Liver (tissue), 9 donors: ENCODE results near the gene FOCAD. TPM values are rescaled to one million over a fixed set of nuclear protein-coding genes. Genes with fewer than 3 reads are reported as not detected.

ENCODE experiments used
- DNase-seq: peaks from one replicate; pipeline ENCODE4 v3.0.0-alpha.2; 2017; ENCODE audit warnings: low spot score
- H3K27ac ChIP-seq, 2 donors: one replicate each; pipeline ENCODE4 v1.7.0; 2013; ENCODE audit warnings: inconsistent platforms in 2 of 2, low read length in 2 of 2, control low read depth in 1 of 2, low read depth in 1 of 2, mild to moderate bottlenecking in 1 of 2
- H3K27me3 ChIP-seq, 4 donors: one replicate each; pipeline versions ENCODE4 v1.6.1 to v1.7.0; 2013; ENCODE audit warnings: low read length in 3 of 4, inconsistent platforms in 1 of 4, mild to moderate bottlenecking in 1 of 4, moderate library complexity in 1 of 4; ENCODE audit not compliant: control insufficient read depth in 4 of 4, insufficient read depth in 4 of 4
- H3K36me3 ChIP-seq, 4 donors: one replicate each; pipeline versions ENCODE4 v1.6.1 to v1.7.0; 2013; ENCODE audit warnings: low read length in 3 of 4, mild to moderate bottlenecking in 3 of 4, low read depth in 1 of 4, moderate library complexity in 1 of 4; ENCODE audit not compliant: control insufficient read depth in 4 of 4, insufficient read depth in 3 of 4
- H3K4me1 ChIP-seq, 4 donors: one replicate each; pipeline versions ENCODE4 v1.6.1 to v1.7.0; 2013; ENCODE audit warnings: low read length in 3 of 4, mild to moderate bottlenecking in 3 of 4, moderate library complexity in 1 of 4; ENCODE audit not compliant: control insufficient read depth in 4 of 4, insufficient read depth in 4 of 4
- H3K4me3 ChIP-seq, 3 donors: one replicate each; pipeline versions ENCODE4 v1.6.1 to v1.7.0; 2013; ENCODE audit warnings: low read length in 3 of 3, control low read depth in 1 of 3, low read depth in 1 of 3, mild to moderate bottlenecking in 1 of 3
- H3K9ac ChIP-seq, 2 donors: one replicate each; pipeline ENCODE4 v1.7.0; 2013; ENCODE audit warnings: low read length in 2 of 2, mild to moderate bottlenecking in 2 of 2, moderate library complexity in 2 of 2, control low read depth in 1 of 2, low read depth in 1 of 2
- H3K9me3 ChIP-seq, 4 donors: one replicate each; pipeline versions ENCODE4 v1.6.1 to v1.7.0; 2013; ENCODE audit warnings: low read length in 3 of 4; ENCODE audit not compliant: control insufficient read depth in 4 of 4
- EGR1 ChIP-seq, 2 donors: IDR thresholded peaks; 2 replicates each; pipeline ENCODE4 v1.6.1; 2016 to 2018; ENCODE audit warnings: antibody characterized with exemption in 2 of 2, low read depth in 2 of 2
- FOXA1 ChIP-seq: IDR thresholded peaks from 2 replicates; pipeline ENCODE4 v1.6.1; 2016; ENCODE audit warnings: antibody characterized with exemption
- FOXA2 ChIP-seq: IDR thresholded peaks from 2 replicates; pipeline ENCODE4 v1.6.1; 2016; ENCODE audit warnings: antibody characterized with exemption
- GABPA ChIP-seq, 2 donors: IDR thresholded peaks in 1 of 2; conservative IDR thresholded peaks in 1 of 2; 2 replicates each; pipeline ENCODE4 v1.6.1; 2016; ENCODE audit warnings: antibody characterized with exemption in 2 of 2, mild to moderate bottlenecking in 1 of 2, moderate library complexity in 1 of 2
- HNF4A ChIP-seq, 2 donors: conservative IDR thresholded peaks; 2 replicates each; pipeline ENCODE4 v1.6.1; 2016; ENCODE audit warnings: antibody characterized with exemption in 2 of 2, mild to moderate bottlenecking in 2 of 2
- HNF4G ChIP-seq: IDR thresholded peaks from 2 replicates; pipeline ENCODE4 v1.6.1; 2016; ENCODE audit warnings: antibody characterized with exemption
- JUND ChIP-seq, 2 donors: IDR thresholded peaks; 2 replicates each; pipeline ENCODE4 v1.6.1; 2016; ENCODE audit warnings: antibody characterized with exemption in 2 of 2
- NR2F2 ChIP-seq: IDR thresholded peaks from 2 replicates; pipeline ENCODE4 v1.6.1; 2016; ENCODE audit warnings: antibody characterized with exemption
- RAD21 ChIP-seq, 2 donors: IDR thresholded peaks; 2 replicates each; pipeline ENCODE4 v1.6.1; 2016; ENCODE audit warnings: antibody characterized with exemption in 2 of 2, mild to moderate bottlenecking in 2 of 2
- RXRA ChIP-seq, 2 donors: IDR thresholded peaks; 2 replicates each; pipeline ENCODE4 v1.6.1; 2017 to 2018; ENCODE audit warnings: antibody characterized with exemption in 2 of 2, mild to moderate bottlenecking in 1 of 2
- SP1 ChIP-seq: IDR thresholded peaks from 2 replicates; pipeline ENCODE4 v1.6.1; 2018; ENCODE audit warnings: antibody characterized with exemption, mild to moderate bottlenecking
- TAF1 ChIP-seq: conservative IDR thresholded peaks from 2 replicates; pipeline ENCODE4 v1.6.1; 2016; ENCODE audit warnings: antibody characterized with exemption, mild to moderate bottlenecking
- WGBS: extraction: QIAGEN DNeasy Blood & Tissue Kit; methylation state at CpG from one replicate; pipeline ENCODE4 v1.1.7; 2013; 5-methylcytosine and 5-hydroxymethylcytosine counted together
- polyA plus RNA-seq, 2 donors: library from polyadenylated mRNA; stranded (reverse) in 1 of 2; unstranded in 1 of 2; fragments of 200-250 nt in 1 of 2; fragments of >200 nt in 1 of 2; fragmentation: Nextera tagmentation in 1 of 2; extraction: Ambion mirVana in 1 of 2; gene quantifications; one replicate each; pipeline versions ENCODE4 v1.2.1 to v1.2.3, GENCODE V29; 2013 to 2015
- total RNA-seq, 2 donors: library from RNA; depleted of rRNA; stranded (reverse); fragments of >200 nt; gene quantifications; one replicate each; pipeline ENCODE4 v1.2.3, GENCODE V29; 2014
- TF ChIP-seq, protein P1 (sequence below): IDR thresholded peaks from 2 replicates; pipeline ENCODE4 v1.6.1; 2016; ENCODE audit warnings: antibody characterized with exemption
- TF ChIP-seq, protein P2 (sequence below): IDR thresholded peaks from 2 replicates; pipeline ENCODE4 v1.6.1; 2016; ENCODE audit warnings: antibody characterized with exemption
- TF ChIP-seq, protein P3 (sequence below): IDR thresholded peaks from 2 replicates; pipeline ENCODE4 v1.6.1; 2016; ENCODE audit warnings: antibody characterized with exemption, mild to moderate bottlenecking
- donor health status: healthy.
- donor health status: healthy.
- donor health status: healthy.
- donor health status: healthy.
- donor health status: healthy.

Gene FOCAD
- total and polyA plus RNA-seq, 4 donors = 3.2 to 21.0 (median 10.3) TPM

DNA sequence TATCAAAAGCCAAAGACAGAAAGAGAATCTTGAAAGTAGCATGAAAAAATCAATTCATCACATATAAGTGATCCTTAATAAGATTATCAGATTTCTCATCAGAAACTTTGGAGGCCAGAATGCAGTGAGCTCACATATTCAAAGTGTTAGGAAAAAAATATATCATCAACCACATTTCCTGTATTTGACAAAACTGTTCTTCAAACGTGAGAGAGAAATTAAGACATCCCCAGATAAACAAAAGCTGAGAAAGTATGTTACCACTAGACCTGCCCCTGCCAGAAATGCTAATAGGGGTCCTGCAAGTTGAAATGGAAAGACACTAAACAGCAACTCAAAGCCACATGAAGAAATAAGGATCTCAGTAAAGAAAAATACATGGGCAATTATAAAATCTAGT, 317.5 kb downstream of the FOCAD start:
- no peak for DNase-seq
- peaks cover 0 to 4% (median 0%) of the 10 kb centered on the region in 4 donors for H3K36me3 ChIP-seq
- no peaks in the 10 kb centered on the region for H3K27me3 ChIP-seq
- H3K27ac ChIP-seq = no peak overlapping the region
- H3K9me3 ChIP-seq = no peaks in the 10 kb centered on the region
- no peaks in the 10 kb centered on the region for H3K4me1 ChIP-seq
- WGBS = 53% methylated on average over 1 of the region's 1 CpG
- TF ChIP-seq NR2F2 = no peak
- TF ChIP-seq FOXA2 = no peak
- TF ChIP-seq, protein P1, sequence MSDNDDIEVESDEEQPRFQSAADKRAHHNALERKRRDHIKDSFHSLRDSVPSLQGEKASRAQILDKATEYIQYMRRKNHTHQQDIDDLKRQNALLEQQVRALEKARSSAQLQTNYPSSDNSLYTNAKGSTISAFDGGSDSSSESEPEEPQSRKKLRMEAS = no peak
- no peak for TF ChIP-seq RAD21 (IDR thresholded peaks at IDR 0.05)
- H3K9ac ChIP-seq = no peak overlapping the region
- H3K4me3 ChIP-seq = no peak overlapping the region

DNA sequence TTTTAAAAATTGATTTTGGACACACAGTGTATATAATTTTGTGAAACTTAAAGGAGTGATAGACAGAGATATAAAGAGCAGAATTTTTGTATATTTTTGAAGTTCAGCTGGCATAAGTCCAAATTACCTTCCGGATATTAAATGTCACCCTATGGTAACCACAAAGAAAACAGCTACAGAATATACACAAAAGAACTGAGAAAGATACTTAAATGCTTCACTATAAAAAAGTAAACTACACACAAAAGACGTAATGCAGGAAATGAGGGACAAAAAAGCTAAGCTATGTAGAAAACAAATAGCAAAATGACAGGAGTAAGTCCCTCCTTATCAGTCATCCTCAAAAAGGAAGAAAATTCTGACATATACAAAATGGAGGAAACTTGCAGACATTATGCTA, 318.0 kb downstream of the FOCAD start:
- Histone ChIP-seq H3K27ac (no peak overlapping the region), H3K9me3 (no peaks in the 10 kb centered on the region), H3K36me3 (peaks cover 0 to 4% (median 1%) of the 10 kb centered on the region in 4 donors), H3K4me1 (no peaks in the 10 kb centered on the region), H3K9ac (no peak overlapping the region), H3K27me3 (no peaks in the 10 kb centered on the region), H3K4me3 (no peak overlapping the region)
- no peak for DNase-seq
- 91% methylated on average over 2 of the region's 2 CpGs for WGBS
- TF ChIP-seq SP1 = no peak
- TF ChIP-seq HNF4G = no peak
- no peak for TF ChIP-seq RXRA (IDR thresholded peaks at IDR 0.05)
- TF ChIP-seq, protein P1 = no peak
- no peak for TF ChIP-seq TAF1
- no peak for TF ChIP-seq FOXA1
- TF ChIP-seq, protein P2, sequence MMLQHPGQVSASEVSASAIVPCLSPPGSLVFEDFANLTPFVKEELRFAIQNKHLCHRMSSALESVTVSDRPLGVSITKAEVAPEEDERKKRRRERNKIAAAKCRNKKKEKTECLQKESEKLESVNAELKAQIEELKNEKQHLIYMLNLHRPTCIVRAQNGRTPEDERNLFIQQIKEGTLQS = no peak
- TF ChIP-seq GABPA (IDR thresholded peaks at IDR 0.05 in 1 of 2, conservative IDR thresholded peaks at IDR 0.05 in 1 of 2) = no peak
- no peak for TF ChIP-seq HNF4A (conservative IDR thresholded peaks at IDR 0.05)
- TF ChIP-seq EGR1 (IDR thresholded peaks at IDR 0.05; ENCODE audit: low read depth in 2 of 2) = no peak
- TF ChIP-seq NR2F2 = no peak

DNA sequence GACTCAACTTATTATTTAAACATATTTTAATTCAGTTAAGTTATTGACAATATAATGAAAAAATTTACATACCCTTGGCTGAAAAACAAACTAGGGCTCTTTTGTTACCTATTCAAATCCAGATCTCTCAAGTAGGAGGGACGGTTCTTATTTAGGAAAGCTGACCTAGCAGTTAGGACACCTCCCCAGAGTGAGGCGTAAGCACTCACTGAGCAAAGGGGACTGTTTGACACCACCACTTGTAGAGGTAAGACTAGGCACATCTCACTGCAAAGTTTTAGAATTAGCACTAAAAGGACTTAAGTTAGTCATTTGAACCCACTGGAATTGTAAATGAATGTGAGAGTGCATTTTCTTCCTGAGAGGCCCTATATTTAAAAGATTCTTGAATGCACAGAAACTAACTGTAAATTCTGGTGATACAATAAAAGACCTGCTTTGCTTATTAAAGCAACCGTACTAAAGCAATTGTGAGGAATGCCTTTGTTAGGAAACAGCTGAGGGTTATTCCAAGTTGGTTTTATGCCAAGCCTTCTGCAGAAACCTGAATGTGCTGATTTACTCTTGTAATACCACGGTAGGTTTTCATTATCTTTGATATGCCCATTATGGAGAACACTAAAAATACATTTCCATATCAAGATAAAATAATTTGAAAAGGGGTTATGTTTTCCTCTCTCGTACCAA, 331.2 kb downstream of the FOCAD start:
- TF ChIP-seq, protein P3, sequence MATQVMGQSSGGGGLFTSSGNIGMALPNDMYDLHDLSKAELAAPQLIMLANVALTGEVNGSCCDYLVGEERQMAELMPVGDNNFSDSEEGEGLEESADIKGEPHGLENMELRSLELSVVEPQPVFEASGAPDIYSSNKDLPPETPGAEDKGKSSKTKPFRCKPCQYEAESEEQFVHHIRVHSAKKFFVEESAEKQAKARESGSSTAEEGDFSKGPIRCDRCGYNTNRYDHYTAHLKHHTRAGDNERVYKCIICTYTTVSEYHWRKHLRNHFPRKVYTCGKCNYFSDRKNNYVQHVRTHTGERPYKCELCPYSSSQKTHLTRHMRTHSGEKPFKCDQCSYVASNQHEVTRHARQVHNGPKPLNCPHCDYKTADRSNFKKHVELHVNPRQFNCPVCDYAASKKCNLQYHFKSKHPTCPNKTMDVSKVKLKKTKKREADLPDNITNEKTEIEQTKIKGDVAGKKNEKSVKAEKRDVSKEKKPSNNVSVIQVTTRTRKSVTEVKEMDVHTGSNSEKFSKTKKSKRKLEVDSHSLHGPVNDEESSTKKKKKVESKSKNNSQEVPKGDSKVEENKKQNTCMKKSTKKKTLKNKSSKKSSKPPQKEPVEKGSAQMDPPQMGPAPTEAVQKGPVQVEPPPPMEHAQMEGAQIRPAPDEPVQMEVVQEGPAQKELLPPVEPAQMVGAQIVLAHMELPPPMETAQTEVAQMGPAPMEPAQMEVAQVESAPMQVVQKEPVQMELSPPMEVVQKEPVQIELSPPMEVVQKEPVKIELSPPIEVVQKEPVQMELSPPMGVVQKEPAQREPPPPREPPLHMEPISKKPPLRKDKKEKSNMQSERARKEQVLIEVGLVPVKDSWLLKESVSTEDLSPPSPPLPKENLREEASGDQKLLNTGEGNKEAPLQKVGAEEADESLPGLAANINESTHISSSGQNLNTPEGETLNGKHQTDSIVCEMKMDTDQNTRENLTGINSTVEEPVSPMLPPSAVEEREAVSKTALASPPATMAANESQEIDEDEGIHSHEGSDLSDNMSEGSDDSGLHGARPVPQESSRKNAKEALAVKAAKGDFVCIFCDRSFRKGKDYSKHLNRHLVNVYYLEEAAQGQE = no peak
- no peak for TF ChIP-seq JUND (IDR thresholded peaks at IDR 0.05)
- TF ChIP-seq NR2F2 = no peak
- no peak for TF ChIP-seq TAF1
- no peak for TF ChIP-seq RAD21 (IDR thresholded peaks at IDR 0.05)
- no peak for TF ChIP-seq FOXA2
- no peak for TF ChIP-seq HNF4A (conservative IDR thresholded peaks at IDR 0.05)
- Histone ChIP-seq H3K4me1 (no peaks in the 10 kb centered on the region), H3K9me3 (no peaks in the 10 kb centered on the region), H3K9ac (no peak overlapping the region), H3K27ac (no peak overlapping the region), H3K36me3 (no peaks in the 10 kb centered on the region), H3K27me3 (no peaks in the 10 kb centered on the region), H3K4me3 (no peak overlapping the region)
- no peak for DNase-seq
- 88% methylated on average over 5 of the region's 5 CpGs for WGBS
